Immature natural killer cell (primary cell): ENCODE data around the gene MYO5B. TPM values are rescaled to one million over a fixed set of nuclear protein-coding genes. Genes with fewer than 3 reads are reported as not detected.
A peak's percentile ranks its signal among the peaks of the same experiment; 100 is the strongest.

ENCODE experiments used
- DNase-seq, 3 donors: peaks; one replicate each; pipeline ENCODE4 v3.0.0; 2022; ENCODE audit warnings: mixed read lengths in 1 of 3
- H3K27ac Mint-ChIP-seq, 6 donors: one replicate each; pipeline ENCODE4 v1.8.0; 2020; ENCODE audit warnings: mixed read lengths in 6 of 6, mild to moderate bottlenecking in 5 of 6, inconsistent platforms in 4 of 6, moderate library complexity in 3 of 6
- H3K27me3 Mint-ChIP-seq, 3 donors: one replicate each; pipeline ENCODE4 v1.8.0; 2020 to 2021; ENCODE audit warnings: low read depth in 3 of 3, mild to moderate bottlenecking in 3 of 3, mixed read lengths in 3 of 3, moderate library complexity in 3 of 3, inconsistent platforms in 1 of 3
- H3K36me3 Mint-ChIP-seq, 3 donors: one replicate each; pipeline ENCODE4 v1.8.0; 2020; ENCODE audit warnings: mixed read lengths in 3 of 3, inconsistent platforms in 2 of 3, mild to moderate bottlenecking in 2 of 3
- H3K4me1 Mint-ChIP-seq, 2 donors: one replicate each; pipeline ENCODE4 v1.8.0; 2020; ENCODE audit warnings: inconsistent platforms in 2 of 2, mild to moderate bottlenecking in 2 of 2, mixed read lengths in 2 of 2, moderate library complexity in 1 of 2
- H3K4me3 Mint-ChIP-seq, 5 donors: one replicate each; pipeline ENCODE4 v1.8.0; 2020; ENCODE audit warnings: mild to moderate bottlenecking in 5 of 5, mixed read lengths in 5 of 5, inconsistent platforms in 3 of 5, moderate library complexity in 3 of 5
- H3K9me3 Mint-ChIP-seq, 6 donors: one replicate each; pipeline ENCODE4 v1.8.0; 2020; ENCODE audit warnings: mild to moderate bottlenecking in 6 of 6, mixed read lengths in 6 of 6, inconsistent platforms in 4 of 6, moderate library complexity in 3 of 6
- polyA plus RNA-seq, 3 donors: library from polyadenylated mRNA; unstranded; fragments of 300-500 nt; fragmentation: Illumina TruSeq; gene quantifications; one replicate each; pipeline ENCODE4 v1.2.3, GENCODE V29; 2021

Gene MYO5B
- polyA plus RNA-seq, 3 donors from 2014 or later = 0.04 TPM; not detected in 2

- DNase-seq = no peak
- peaks cover 6 to 8% (median 7%) of the 10 kb centered on the region in 3 donors for H3K27me3 Mint-ChIP-seq
- H3K36me3 Mint-ChIP-seq = no peaks in the 10 kb centered on the region
- no peak overlapping the region for H3K27ac Mint-ChIP-seq
- no peaks in the 10 kb centered on the region for H3K9me3 Mint-ChIP-seq
- H3K4me3 Mint-ChIP-seq = no peak overlapping the region
- H3K4me1 Mint-ChIP-seq = no peaks in the 10 kb centered on the region
Measured at GRCh38 chr18:50014606-50015005, 180.3 kb downstream of the MYO5B start.

DNA sequence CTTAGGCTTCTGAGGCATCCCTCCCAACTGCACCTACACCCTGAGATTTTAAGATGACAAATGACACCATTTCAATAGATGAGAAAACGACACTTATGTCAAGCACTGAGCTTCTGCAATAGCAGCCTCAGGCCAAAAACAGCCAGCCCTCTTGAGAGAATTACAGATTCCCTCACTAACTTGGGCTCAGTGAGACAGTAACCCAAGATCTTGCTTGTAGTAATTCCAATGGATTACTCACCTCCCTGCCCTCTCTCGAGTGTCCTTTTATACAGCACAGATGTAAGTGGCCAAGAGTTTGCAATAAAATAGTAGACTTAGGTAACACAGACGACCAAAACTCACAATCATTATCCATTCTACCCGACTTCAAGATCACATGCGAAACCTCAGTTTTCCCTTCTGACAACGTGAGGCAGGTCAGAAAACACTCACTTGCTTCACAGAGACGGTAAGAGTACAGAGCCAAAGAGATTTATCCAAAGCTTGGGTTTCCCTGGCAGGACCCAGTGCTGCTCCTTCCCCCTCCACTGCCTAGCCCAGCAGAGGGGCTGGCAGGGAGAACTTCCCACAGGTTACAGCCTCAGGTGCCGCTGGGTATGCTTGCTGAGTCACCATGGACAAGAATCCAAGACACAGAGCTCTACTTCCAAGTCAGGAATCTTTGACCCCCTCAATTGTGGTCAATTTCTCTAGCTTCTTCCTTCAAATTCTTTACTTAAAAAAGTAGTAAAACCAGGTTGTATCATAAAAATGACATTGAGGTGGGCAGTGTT is 181.4 kb downstream of the MYO5B start:
- H3K27me3 Mint-ChIP-seq = peaks cover 5 to 8% (median 6%) of the 10 kb centered on the region in 3 donors
- H3K27ac Mint-ChIP-seq = no peak overlapping the region
- DNase-seq = no peak
- no peak overlapping the region for H3K4me3 Mint-ChIP-seq
- H3K4me1 Mint-ChIP-seq = no peaks in the 10 kb centered on the region
- no peaks in the 10 kb centered on the region for H3K36me3 Mint-ChIP-seq
- no peaks in the 10 kb centered on the region for H3K9me3 Mint-ChIP-seq

DNA sequence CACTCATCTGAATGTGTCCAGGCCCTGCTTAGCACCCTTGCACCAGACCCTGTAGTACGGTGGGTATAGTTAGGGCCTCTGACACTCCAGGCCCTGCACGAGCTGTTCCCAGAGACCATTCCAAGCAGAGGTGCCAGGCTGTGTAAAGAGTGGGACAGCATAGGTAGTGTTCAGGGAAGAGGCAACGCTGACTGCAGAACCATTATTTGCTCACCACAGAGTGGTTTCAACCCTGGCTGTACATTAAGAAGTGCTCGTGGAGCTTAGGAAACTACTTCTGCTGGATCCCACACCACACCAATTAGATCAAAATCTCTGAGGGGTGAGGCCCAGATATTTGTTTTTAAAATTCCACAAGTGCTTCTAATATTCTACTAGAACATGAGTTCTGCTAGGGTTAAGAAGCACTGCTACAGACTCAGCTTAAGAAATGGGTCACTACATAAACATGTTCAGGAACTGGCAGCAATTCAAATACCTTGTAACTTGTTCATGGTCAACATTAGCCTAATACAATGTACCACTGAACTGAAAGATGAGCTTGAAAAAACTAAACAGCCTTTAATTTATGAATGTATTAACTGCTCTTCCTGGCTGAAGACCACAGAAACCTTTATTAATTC is 183.0 kb downstream of the MYO5B start:
- no peak for DNase-seq
- Mint-ChIP-seq H3K27me3 (peaks cover 6 to 10% (median 7%) of the 10 kb centered on the region in 3 donors), H3K4me3 (no peak overlapping the region), H3K36me3 (no peaks in the 10 kb centered on the region), H3K4me1 (no peaks in the 10 kb centered on the region), H3K9me3 (no peaks in the 10 kb centered on the region), H3K27ac (no peak overlapping the region)

GRCh38 chr18:50009773-50010335 is 185.1 kb downstream of the MYO5B start:
- no peaks in the 10 kb centered on the region for H3K36me3 Mint-ChIP-seq
- DNase-seq = peak; percentile 11 to 39 (median 13)
- no peak overlapping the region for H3K27ac Mint-ChIP-seq
- H3K4me1 Mint-ChIP-seq = no peaks in the 10 kb centered on the region
- no peak overlapping the region for H3K4me3 Mint-ChIP-seq
- H3K27me3 Mint-ChIP-seq = peaks cover 2 to 7% (median 6%) of the 10 kb centered on the region in 3 donors
- H3K9me3 Mint-ChIP-seq = no peaks in the 10 kb centered on the region

- no peak overlapping the region for H3K4me3 Mint-ChIP-seq
- no peaks in the 10 kb centered on the region for H3K4me1 Mint-ChIP-seq
- no peak for DNase-seq
- no peaks in the 10 kb centered on the region for H3K36me3 Mint-ChIP-seq
- H3K9me3 Mint-ChIP-seq = no peaks in the 10 kb centered on the region
- peaks cover 2 to 9% (median 7%) of the 10 kb centered on the region in 3 donors for H3K27me3 Mint-ChIP-seq
- H3K27ac Mint-ChIP-seq = no peak overlapping the region
Measured at GRCh38 chr18:50008306-50008705, 186.6 kb downstream of the MYO5B start.

GRCh38 chr18:50006470-50007046 is 188.4 kb downstream of the MYO5B start:
- H3K4me3 Mint-ChIP-seq = no peak overlapping the region
- DNase-seq = no peak
- H3K27me3 Mint-ChIP-seq = peaks cover 2 to 9% (median 4%) of the 10 kb centered on the region in 3 donors
- H3K36me3 Mint-ChIP-seq = no peaks in the 10 kb centered on the region
- no peaks in the 10 kb centered on the region for H3K9me3 Mint-ChIP-seq
- H3K27ac Mint-ChIP-seq = no peak overlapping the region
- H3K4me1 Mint-ChIP-seq = no peaks in the 10 kb centered on the region

DNA sequence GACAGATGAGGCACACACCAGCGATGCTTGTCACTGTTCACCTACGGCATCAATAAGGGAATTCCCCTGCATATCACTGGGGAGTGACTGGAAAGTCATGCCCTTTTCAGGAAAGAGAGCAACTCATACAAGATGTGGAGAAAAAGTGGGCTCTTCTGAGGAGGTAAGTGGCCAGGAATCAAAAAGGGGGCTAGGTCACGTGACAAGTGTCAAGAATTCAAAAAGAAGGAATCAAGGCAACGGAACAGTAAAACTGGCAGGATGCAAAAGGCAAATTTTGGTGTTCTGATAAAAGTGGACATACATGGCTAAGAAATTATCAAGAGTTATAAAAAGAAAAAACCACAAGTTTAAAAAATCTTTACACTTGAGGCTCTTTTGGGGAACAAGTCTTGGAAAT is 190.9 kb downstream of the MYO5B start:
- Mint-ChIP-seq H3K36me3 (no peaks in the 10 kb centered on the region), H3K4me3 (no peak overlapping the region), H3K27ac (no peak overlapping the region), H3K9me3 (no peaks in the 10 kb centered on the region), H3K4me1 (no peaks in the 10 kb centered on the region), H3K27me3 (peaks cover 3 to 10% (median 5%) of the 10 kb centered on the region in 3 donors)
- DNase-seq = no peak

DNA sequence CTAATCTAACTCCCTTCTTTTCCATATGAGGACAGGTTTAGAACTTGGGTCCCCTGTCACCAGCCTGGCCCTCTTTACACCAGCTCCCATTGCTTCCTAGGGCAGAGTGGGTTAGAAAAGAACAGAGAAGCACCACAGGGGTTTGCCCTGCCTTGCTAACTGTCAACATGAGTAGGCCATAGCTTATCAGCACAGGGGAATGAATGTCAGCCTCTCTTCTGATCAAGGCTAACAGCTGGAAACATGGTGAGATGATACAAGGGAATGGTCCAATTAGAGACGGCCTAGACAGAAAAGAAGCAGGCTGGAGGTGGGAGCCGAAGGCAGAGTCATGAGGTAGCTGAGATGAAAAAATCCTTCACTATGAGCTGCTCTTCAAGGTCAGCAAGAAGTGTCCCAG is 192.2 kb downstream of the MYO5B start:
- Mint-ChIP-seq H3K4me3 (no peak overlapping the region), H3K9me3 (no peaks in the 10 kb centered on the region), H3K27me3 (peaks cover 2 to 10% (median 3%) of the 10 kb centered on the region in 3 donors), H3K4me1 (no peaks in the 10 kb centered on the region), H3K27ac (no peak overlapping the region), H3K36me3 (no peaks in the 10 kb centered on the region)
- no peak for DNase-seq

GRCh38 chr18:50000227-50000626 is 194.7 kb downstream of the MYO5B start:
- DNase-seq = no peak
- peaks cover 2 to 6% (median 3%) of the 10 kb centered on the region in 3 donors for H3K27me3 Mint-ChIP-seq
- H3K27ac Mint-ChIP-seq = no peak overlapping the region

GRCh38 chr18:49999128-49999527 is 195.8 kb downstream of the MYO5B start:
- Mint-ChIP-seq H3K27me3 (peaks cover 2 to 6% (median 5%) of the 10 kb centered on the region in 3 donors), H3K4me1 (no peaks in the 10 kb centered on the region), H3K9me3 (no peaks in the 10 kb centered on the region), H3K36me3 (no peaks in the 10 kb centered on the region), H3K27ac (no peak overlapping the region), H3K4me3 (no peak overlapping the region)
- no peak for DNase-seq

More at GRCh38 chr18:50000227-50000626, 194.7 kb downstream of the MYO5B start:
- Mint-ChIP-seq H3K4me1 (no peaks in the 10 kb centered on the region), H3K9me3 (no peaks in the 10 kb centered on the region), H3K36me3 (no peaks in the 10 kb centered on the region), H3K4me3 (no peak overlapping the region)

DNA sequence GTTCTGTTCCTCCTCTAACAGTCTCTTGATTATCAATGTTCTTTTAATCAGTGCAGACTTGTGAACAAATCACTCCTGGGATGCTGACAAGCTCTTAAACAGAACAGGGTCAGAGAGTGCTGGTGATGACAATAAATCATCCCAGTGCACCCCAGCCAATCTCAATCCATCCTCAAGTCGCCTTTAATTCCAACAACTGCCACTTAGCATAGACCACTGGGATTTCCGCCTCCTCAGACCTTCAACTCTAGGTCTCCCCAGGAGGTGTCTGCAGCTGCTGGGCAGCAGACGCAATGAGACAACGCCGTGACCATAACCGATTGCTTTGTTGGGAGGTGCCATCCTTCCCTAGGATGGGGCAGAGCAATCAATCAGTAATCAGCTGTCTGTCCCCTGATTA is 197.4 kb downstream of the MYO5B start:
- Mint-ChIP-seq H3K4me1 (no peaks in the 10 kb centered on the region), H3K27me3 (peaks cover 2 to 8% (median 4%) of the 10 kb centered on the region in 3 donors), H3K27ac (no peak overlapping the region), H3K9me3 (no peaks in the 10 kb centered on the region), H3K36me3 (no peaks in the 10 kb centered on the region), H3K4me3 (no peak overlapping the region)
- DNase-seq = no peak

GRCh38 chr18:49994410-49994809 is 200.5 kb downstream of the MYO5B start:
- no peak overlapping the region for H3K4me3 Mint-ChIP-seq
- peaks cover 4 to 11% (median 6%) of the 10 kb centered on the region in 3 donors for H3K27me3 Mint-ChIP-seq
- no peak for DNase-seq
- no peaks in the 10 kb centered on the region for H3K9me3 Mint-ChIP-seq
- peaks cover 0 to 1% of the 10 kb centered on the region in 2 donors for H3K4me1 Mint-ChIP-seq
- no peak overlapping the region for H3K27ac Mint-ChIP-seq
- H3K36me3 Mint-ChIP-seq = no peaks in the 10 kb centered on the region

DNA sequence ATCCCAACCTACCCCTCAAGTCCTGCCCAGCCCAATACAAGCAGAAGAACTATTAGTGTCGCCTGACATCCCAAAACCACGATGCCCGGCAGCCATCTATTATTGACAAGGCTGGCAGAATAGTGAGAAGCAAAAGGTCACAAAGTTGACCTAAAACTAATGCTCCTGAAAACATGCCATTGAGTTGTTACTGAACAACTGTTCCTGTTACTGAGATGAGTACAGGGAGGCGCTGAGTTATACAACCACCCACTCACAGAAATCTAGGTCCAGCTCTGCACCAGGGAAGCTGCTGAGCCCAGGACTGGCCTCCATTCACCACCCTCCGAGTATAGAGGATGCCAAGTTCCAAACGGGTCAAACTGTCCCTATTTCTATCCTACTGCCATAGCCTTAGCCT is 201.6 kb downstream of the MYO5B start:
- Mint-ChIP-seq H3K9me3 (no peaks in the 10 kb centered on the region), H3K27me3 (peaks cover 2 to 8% (median 6%) of the 10 kb centered on the region in 3 donors), H3K27ac (no peak overlapping the region), H3K4me3 (no peak overlapping the region), H3K4me1 (peaks cover 0 to 5% of the 10 kb centered on the region in 2 donors), H3K36me3 (no peaks in the 10 kb centered on the region)
- no peak for DNase-seq

DNA sequence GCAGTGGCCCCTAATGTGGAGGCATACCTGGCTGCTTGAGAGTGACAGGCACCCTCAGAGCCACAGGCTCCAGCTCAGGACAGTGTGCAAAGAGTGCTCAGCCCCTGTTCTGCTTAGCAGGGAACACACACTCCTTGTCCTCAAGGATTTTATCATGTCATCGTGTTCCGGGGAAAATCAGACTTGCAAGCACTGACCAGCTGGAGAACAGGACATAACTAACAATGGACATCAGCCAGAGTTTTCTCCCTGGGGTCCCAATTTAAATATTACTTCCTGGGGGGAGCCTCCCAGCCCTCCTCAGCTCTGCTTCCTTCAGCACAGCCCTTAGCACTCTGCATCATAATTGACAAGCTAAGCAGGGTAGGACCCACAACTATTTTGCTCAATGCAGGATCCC is 206.2 kb downstream of the MYO5B start:
- H3K4me3 Mint-ChIP-seq = no peak overlapping the region
- no peak overlapping the region for H3K27ac Mint-ChIP-seq
- peaks cover 0 to 5% of the 10 kb centered on the region in 2 donors for H3K4me1 Mint-ChIP-seq
- H3K36me3 Mint-ChIP-seq = no peaks in the 10 kb centered on the region
- H3K9me3 Mint-ChIP-seq = no peaks in the 10 kb centered on the region
- DNase-seq = no peak
- H3K27me3 Mint-ChIP-seq = peaks cover 2 to 13% (median 6%) of the 10 kb centered on the region in 3 donors
